Measurements from ENCODE around the gene ARL3.

DNA sequence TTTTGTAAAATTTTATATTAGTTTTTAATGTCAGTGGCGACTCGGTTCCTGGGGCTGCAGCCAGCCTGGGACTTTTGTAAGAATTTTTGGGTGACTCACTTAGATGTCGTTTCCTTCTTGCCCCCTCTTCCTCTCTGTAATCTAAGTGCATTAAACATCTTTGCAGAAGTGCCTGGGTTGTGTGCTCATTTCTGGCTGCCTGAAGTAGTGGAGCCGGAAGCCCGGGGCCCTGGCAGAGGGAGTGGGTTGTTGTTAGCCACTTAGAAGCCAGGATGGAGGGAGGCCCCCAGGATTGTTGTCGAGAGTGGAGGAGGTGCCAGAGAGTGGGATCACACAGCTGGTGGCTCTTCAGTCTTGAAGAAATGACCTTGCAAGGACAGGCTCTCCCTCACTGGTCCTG is 80.9 kb downstream of the ARL3 start:
- TF ChIP-seq, protein P1, sequence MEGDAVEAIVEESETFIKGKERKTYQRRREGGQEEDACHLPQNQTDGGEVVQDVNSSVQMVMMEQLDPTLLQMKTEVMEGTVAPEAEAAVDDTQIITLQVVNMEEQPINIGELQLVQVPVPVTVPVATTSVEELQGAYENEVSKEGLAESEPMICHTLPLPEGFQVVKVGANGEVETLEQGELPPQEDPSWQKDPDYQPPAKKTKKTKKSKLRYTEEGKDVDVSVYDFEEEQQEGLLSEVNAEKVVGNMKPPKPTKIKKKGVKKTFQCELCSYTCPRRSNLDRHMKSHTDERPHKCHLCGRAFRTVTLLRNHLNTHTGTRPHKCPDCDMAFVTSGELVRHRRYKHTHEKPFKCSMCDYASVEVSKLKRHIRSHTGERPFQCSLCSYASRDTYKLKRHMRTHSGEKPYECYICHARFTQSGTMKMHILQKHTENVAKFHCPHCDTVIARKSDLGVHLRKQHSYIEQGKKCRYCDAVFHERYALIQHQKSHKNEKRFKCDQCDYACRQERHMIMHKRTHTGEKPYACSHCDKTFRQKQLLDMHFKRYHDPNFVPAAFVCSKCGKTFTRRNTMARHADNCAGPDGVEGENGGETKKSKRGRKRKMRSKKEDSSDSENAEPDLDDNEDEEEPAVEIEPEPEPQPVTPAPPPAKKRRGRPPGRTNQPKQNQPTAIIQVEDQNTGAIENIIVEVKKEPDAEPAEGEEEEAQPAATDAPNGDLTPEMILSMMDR (IDR thresholded peaks at IDR 0.05): no peak
- no peak for TF ChIP-seq POLR2A (IDR thresholded peaks at IDR 0.05)

Data from esophagus squamous epithelium (tissue), 4 donors.